ENCODE data around the gene ZBTB12. TPM values are rescaled to one million over a fixed set of nuclear protein-coding genes. Genes with fewer than 3 reads are reported as not detected.

Gene ZBTB12
- total and polyA plus RNA-seq, 2 of the 13 experiments (the other 11 are each of a cell fraction or from before 2014, with no cell fraction given): 4.8 to 6.0 TPM

GRCh38 chr6:31861919-31862343 is 40.0 kb downstream of the ZBTB12 start (continued):
- TF ChIP-seq HNRNPLL (IDR thresholded peaks at IDR 0.05; ENCODE audit: low read depth, low read length, poor library complexity, severe bottlenecking): no peak
- TF ChIP-seq ZBTB33 (CRISPR knock-in tag; IDR thresholded peaks at IDR 0.05): peak; percentile 22; the same call in 1 of the 2 replicates
- TF ChIP-seq ELF4 (CRISPR knock-in tag; IDR thresholded peaks at IDR 0.05; ENCODE audit: borderline replicate concordance): 0 out of 2 replicates have a peak, but pooled peaks have one; percentile 1

GRCh38 chr6:31861150-31861549 is 40.7 kb downstream of the ZBTB12 start:
- ChIA-PET CTCF (ENCODE audit: low intra/inter-chr PET ratio, low total read pairs) (no interaction called here), POLR2A (interaction anchor here (1.4 kb wide), 1 partner anchor 63 kb away, joined by 4 read pairs; no protein-coding TSS in a partner anchor)
- no peaks in the 10 kb centered on the region; a peak in 1 of 5 replicates for H3K27me3 ChIP-seq (ENCODE audit: control insufficient read depth in 1 of 2, insufficient read depth in 2 of 2, low read length in 2 of 2)
- no peaks in the 10 kb centered on the region for H3K9me3 ChIP-seq (ENCODE audit: low read length)
- no TSS peak for BruUV-seq (replicated peaks)
- H3K79me2 ChIP-seq (ENCODE audit: insufficient read depth, low read length): peaks cover 35% of the 10 kb centered on the region
- no peaks in the 10 kb centered on the region for H4K20me1 ChIP-seq (ENCODE audit: insufficient read depth, low read length)
- in situ Hi-C loops (cut with HindIII; ENCODE audit: extremely low pct_ligation_motif_present, low pct_unique_long_range_greater_than_20kb): no loop called here
- no peak overlapping the region for H3K27ac ChIP-seq (ENCODE audit: extremely low read length, insufficient read depth, low read length)
- H3K36me3 ChIP-seq (replicated peaks in 1 of 2; ENCODE audit: control insufficient read depth in 1 of 2, insufficient read depth in 2 of 2, low read length in 2 of 2): peaks cover 8 to 33% of the 10 kb centered on the region in 2 experiments; a peak in 4 of 5 replicates
- H3K4me3 ChIP-seq (replicated peaks in 1 of 3; ENCODE audit: insufficient read depth in 1 of 3, low read depth in 2 of 3, low read length in 3 of 3): no peak overlapping the region
- no peak for FAIRE-seq
- intact Hi-C loops (cut with micrococcal nuclease; ENCODE audit: unreplicated experiment): no loop called here
- 0 out of 2 replicates have a peak, but pooled peaks have one; percentile 34 for TF ChIP-seq FOXO4 (CRISPR knock-in tag; conservative IDR thresholded peaks at IDR 0.05)
- TF ChIP-seq ZFP82 (CRISPR knock-in tag; IDR thresholded peaks at IDR 0.05; ENCODE audit: borderline replicate concordance): peak; percentile 59; the same call in 1 of the 2 replicates
- TF ChIP-seq ZFAT (CRISPR knock-in tag; conservative IDR thresholded peaks at IDR 0.05): no peak
- TF ChIP-seq ZNF678 (CRISPR knock-in tag; IDR thresholded peaks at IDR 0.05): no peak
- peak in 1 of 2 experiments; percentile 13; a peak in 1 of 4 replicates for TF ChIP-seq POLR2A (IDR thresholded peaks at IDR 0.05; ENCODE audit: insufficient read depth in 1 of 2, low read depth in 2 of 2, low read length in 2 of 2)
- TF ChIP-seq ZNF816 (CRISPR knock-in tag; IDR thresholded peaks at IDR 0.05; ENCODE audit: borderline replicate concordance): peak; percentile 42; the same call in 1 of the 2 replicates
- TF ChIP-seq HDAC1 (CRISPR knock-in tag; IDR thresholded peaks at IDR 0.05): no peak
- H2AFZ ChIP-seq (ENCODE audit: low read length): no peak overlapping the region
- no peak for ATAC-seq
- H3K4me1 ChIP-seq (ENCODE audit: insufficient read depth, low read length): peaks cover 57% of the 10 kb centered on the region
- no peak for DNase-seq (ENCODE audit: low spot score)
- WGBS (ENCODE audit: low lambda C conversion rate): 93% methylated on average over 7 of the region's 7 CpGs
- H3K4me2 ChIP-seq (ENCODE audit: low read depth, low read length): peak overlapping the region; percentile 93
- H3K9ac ChIP-seq (ENCODE audit: insufficient read depth, low read depth, low read length): peak overlapping the region; percentile 89

Data from HepG2 (cell line).